IMR-90 (cell line): Measurements from ENCODE around the gene SLC38A5. TPM values are rescaled to one million over a fixed set of nuclear protein-coding genes. Genes with fewer than 3 reads are reported as not detected.

Experiments
- ATAC-seq: fragments of 200-7000 bp; cut with Tn5 transposase; 2 replicates; pipeline ENCODE4 v1.9.1; 2020; ENCODE audit warnings: low read depth, mild to moderate bottlenecking, moderate library complexity
- BruUV-seq: library from RNA; stranded (reverse); fragments of 400-500 nt; replicated peaks from 2 replicates; lab custom pipeline; 2021; lab: Mats Ljungman, UMichigan
- CTCF ChIA-PET: fragments of 300-600 bp; formaldehyde crosslinking; extraction: SDS; loops from one replicate; lab custom pipeline; 2021; ENCODE audit warnings: antibody characterized with exemption; lab: Yijun Ruan, JAX
- POLR2A ChIA-PET: fragments of 300-600 bp; sonication (Branson Sonifier 250); formaldehyde crosslinking; loops from one replicate; lab custom pipeline; 2022; ENCODE audit warnings: antibody characterized with exemption; ENCODE audit not compliant: unreplicated experiment; lab: Charles Lee
- DNase-seq: peaks from one replicate; pipeline ENCODE4 v3.0.0; 2013
- H2AFZ ChIP-seq: replicated peaks from 2 replicates; pipeline ENCODE3; 2013; ENCODE audit warnings: low read length, mild to moderate bottlenecking; ENCODE audit not compliant: poor library complexity
- H2AK5ac ChIP-seq: 2 replicates; pipeline ENCODE4 v1.6.1; 2013; ENCODE audit warnings: low read depth, low read length, inconsistent platforms
- H2AK9ac ChIP-seq: replicated peaks from 2 replicates; pipeline ENCODE3; 2013; ENCODE audit warnings: mild to moderate bottlenecking, low read depth, low read length, moderate library complexity; ENCODE audit not compliant: poor library complexity
- H2BK120ac ChIP-seq: 2 replicates; pipeline ENCODE4 v1.6.1; 2013; ENCODE audit warnings: low read depth, low read length, inconsistent platforms
- H2BK15ac ChIP-seq: 3 replicates; pipeline ENCODE4 v1.6.1; 2013; ENCODE audit warnings: low read depth, low read length, inconsistent platforms
- H2BK20ac ChIP-seq: 2 replicates; pipeline ENCODE4 v1.6.1; 2013; ENCODE audit warnings: low read depth, mild to moderate bottlenecking, inconsistent platforms, low read length, moderate library complexity
- H2BK5ac ChIP-seq: 2 replicates; pipeline ENCODE4 v1.6.1; 2013; ENCODE audit warnings: mild to moderate bottlenecking, low read depth, low read length, inconsistent platforms; ENCODE audit not compliant: poor library complexity, severe bottlenecking
- H3K14ac ChIP-seq: replicated peaks from 2 replicates; pipeline ENCODE4 v1.6.1; 2013; ENCODE audit warnings: low read depth, low read length, inconsistent platforms
- H3K18ac ChIP-seq: 2 replicates; pipeline ENCODE4 v1.6.1; 2013; ENCODE audit warnings: low read depth, low read length, control low read depth
- H3K23ac ChIP-seq: 2 replicates; pipeline ENCODE4 v1.6.1; 2013; ENCODE audit warnings: low read depth, low read length, inconsistent platforms
- H3K27ac ChIP-seq: 2 replicates; pipeline ENCODE4 v1.5.1; 2013; ENCODE audit warnings: mild to moderate bottlenecking, control low read depth, low read length; ENCODE audit not compliant: insufficient read depth
- H3K27me3 ChIP-seq: 2 replicates; pipeline ENCODE4 v1.6.1; 2013; ENCODE audit warnings: low read length; ENCODE audit not compliant: control insufficient read depth, insufficient read depth
- H3K36me3 ChIP-seq: 2 replicates; pipeline ENCODE4 v1.6.1; 2013; ENCODE audit warnings: low read length, mixed read lengths; ENCODE audit not compliant: control insufficient read depth, insufficient read depth
- H3K4ac ChIP-seq: 2 replicates; pipeline ENCODE4 v1.6.1; 2013; ENCODE audit warnings: low read depth, low read length, inconsistent platforms
- H3K4me1 ChIP-seq: 2 replicates; pipeline ENCODE4 v1.6.1; 2013; ENCODE audit warnings: low read length, mixed read lengths; ENCODE audit not compliant: control insufficient read depth, insufficient read depth
- H3K4me2 ChIP-seq: 2 replicates; pipeline ENCODE4 v1.6.1; 2013; ENCODE audit warnings: low read depth, mild to moderate bottlenecking, control low read depth, low read length, moderate library complexity
- H3K4me3 ChIP-seq: 2 replicates; pipeline ENCODE4 v1.5.1; 2013; ENCODE audit warnings: low read depth, mild to moderate bottlenecking, control low read depth, low read length, moderate library complexity; ENCODE audit not compliant: insufficient read depth
- H3K56ac ChIP-seq: 2 replicates; pipeline ENCODE4 v1.6.1; 2013; ENCODE audit warnings: low read length, inconsistent platforms; ENCODE audit not compliant: insufficient read depth; ENCODE audit errors: extremely low read depth
- H3K79me1 ChIP-seq, 2 experiments: 2 replicates each; pipeline ENCODE4 v1.6.1; 2013; ENCODE audit warnings: low read length in 2 of 2, inconsistent platforms in 1 of 2, low read depth in 1 of 2
- H3K9ac ChIP-seq: 2 replicates; pipeline ENCODE4 v1.6.1; 2013; ENCODE audit warnings: low read depth, low read length, control low read depth
- H3K9me1 ChIP-seq: 2 replicates; pipeline ENCODE4 v1.6.1; 2013; ENCODE audit warnings: low read length, inconsistent platforms; ENCODE audit not compliant: insufficient read depth
- H3K9me3 ChIP-seq: 2 replicates; pipeline ENCODE4 v1.6.1; 2013; ENCODE audit warnings: low read length; ENCODE audit not compliant: control insufficient read depth, insufficient read depth
- H4K20me1 ChIP-seq: 2 replicates; pipeline ENCODE4 v1.6.1; 2013; ENCODE audit warnings: low read length, inconsistent platforms; ENCODE audit not compliant: insufficient read depth
- H4K5ac ChIP-seq: 2 replicates; pipeline ENCODE4 v1.6.1; 2013; ENCODE audit warnings: mild to moderate bottlenecking, low read depth, low read length, control low read depth
- H4K8ac ChIP-seq, 2 experiments: 2 replicates each; pipeline ENCODE4 v1.6.1; 2013; ENCODE audit warnings: low read depth in 2 of 2, low read length in 2 of 2, control low read depth in 1 of 2, inconsistent platforms in 1 of 2
- H4K91ac ChIP-seq: 2 replicates; pipeline ENCODE4 v1.6.1; 2013; ENCODE audit warnings: low read depth, low read length, inconsistent platforms; ENCODE audit not compliant: insufficient read depth
- BHLHE40 ChIP-seq: fragments of 150-350 bp; IDR thresholded peaks from 2 replicates; pipeline ENCODE4 v1.6.1; 2016; ENCODE audit warnings: mild to moderate bottlenecking, low read depth, low read length
- CEBPB ChIP-seq: IDR thresholded peaks from 2 replicates; pipeline ENCODE4 v1.6.1; 2012; ENCODE audit warnings: low read depth, low read length, improper control_type of control experiment
- CHD1 ChIP-seq: IDR thresholded peaks from 2 replicates; pipeline ENCODE4 v1.6.1; 2012; ENCODE audit warnings: low read depth, low read length, improper control_type of control experiment
- FOS ChIP-seq: fragments of 150-350 bp; IDR thresholded peaks from 2 replicates; pipeline ENCODE4 v1.6.1; 2016; ENCODE audit warnings: low read depth, low read length
- MAZ ChIP-seq: IDR thresholded peaks from 2 replicates; pipeline ENCODE4 v1.6.1; 2012; ENCODE audit warnings: low read depth, mild to moderate bottlenecking, low read length, improper control_type of control experiment, moderate library complexity, borderline replicate concordance
- MXI1 ChIP-seq: IDR thresholded peaks from 2 replicates; pipeline ENCODE4 v1.6.1; 2012; ENCODE audit warnings: low read depth, mild to moderate bottlenecking, low read length, moderate library complexity, borderline replicate concordance
- NFE2L2 ChIP-seq: fragments of 150-350 bp; IDR thresholded peaks from 2 replicates; pipeline ENCODE4 v1.6.1; 2016; ENCODE audit warnings: low read depth, mild to moderate bottlenecking, low read length
- POLR2A ChIP-seq: IDR thresholded peaks from 2 replicates; pipeline ENCODE4 v1.6.1; 2012; ENCODE audit warnings: mild to moderate bottlenecking, low read depth, low read length
- RAD21 ChIP-seq: IDR thresholded peaks from 2 replicates; pipeline ENCODE4 v1.6.1; 2012; ENCODE audit warnings: low read length, improper control_type of control experiment
- RCOR1 ChIP-seq: IDR thresholded peaks from 2 replicates; pipeline ENCODE4 v1.6.1; 2012; ENCODE audit warnings: mild to moderate bottlenecking, low read length, improper control_type of control experiment; ENCODE audit not compliant: insufficient replicate concordance
- RFX5 ChIP-seq: IDR thresholded peaks from 2 replicates; pipeline ENCODE4 v1.8.0; 2012; ENCODE audit warnings: low read depth, mild to moderate bottlenecking, low read length, moderate library complexity
- SMC3 ChIP-seq: fragments of 150-350 bp; IDR thresholded peaks from 2 replicates; pipeline ENCODE4 v1.6.1; 2016; ENCODE audit warnings: low read depth, mild to moderate bottlenecking, antibody characterized with exemption, low read length, moderate library complexity
- WGBS, 2 experiments: methylation state at CpG; one replicate each; pipeline versions ENCODE4 v1.1.5 to v1.1.7; 2013; ENCODE audit warnings: missing lambda C conversion rate in 2 of 2; ENCODE audit not compliant: insufficient read length in 1 of 2; ENCODE audit errors: extremely low coverage in 2 of 2; 5-methylcytosine and 5-hydroxymethylcytosine counted together
- dilution Hi-C: fragments of 300-500 bp; cut with HindIII; formaldehyde crosslinking; loops from one replicate; pipeline ENCODE4 v1.14.3; 2018; ENCODE audit warnings: low sequenced_read_pairs; ENCODE audit not compliant: unreplicated experiment
- in situ Hi-C: fragments of 300-500 bp; cut with MboI; formaldehyde crosslinking; loops from 3 replicates; pipeline ENCODE4 v1.14.3; 2019; ENCODE audit warnings: low sequenced_read_pairs, inconsistent platforms, mixed read lengths
- intact Hi-C: fragments of 100-400 bp; cut with micrococcal nuclease; formaldehyde crosslinking; loops from 2 replicates; pipeline ENCODE4 v1.10.0; 2022
- polyA plus RNA-seq, 3 experiments: library from polyadenylated mRNA; depleted of rRNA; stranded (reverse); fragments of >200 nt; gene quantifications; 2 replicates each; pipeline ENCODE4 v1.2.3, GENCODE V29; 2012; ENCODE audit warnings: low replicate concordance in 1 of 3
- total RNA-seq: library from RNA; depleted of rRNA; stranded (reverse); fragments of >200 nt; gene quantifications from 2 replicates; pipeline ENCODE4 v1.2.3, GENCODE V29; 2012
- TF ChIP-seq, protein P1 (sequence below): fragments of 150-350 bp; IDR thresholded peaks from 2 replicates; pipeline ENCODE4 v1.6.1; 2016; ENCODE audit warnings: low read depth, mild to moderate bottlenecking, low read length, moderate library complexity, borderline replicate concordance
- TF ChIP-seq, protein P2 (sequence below): fragments of 150-350 bp; IDR thresholded peaks from 2 replicates; pipeline ENCODE4 v1.6.1; 2017; ENCODE audit warnings: mild to moderate bottlenecking, antibody characterized with exemption, low read length, low read depth
- TF ChIP-seq, protein P3 (sequence below): conservative IDR thresholded peaks from 2 replicates; pipeline ENCODE4 v1.5.1; 2012; ENCODE audit warnings: mild to moderate bottlenecking, low read depth, low read length, improper control_type of control experiment

The SLC38A5 gene
- total and polyA plus RNA-seq, 2 of the 4 experiments (the other 2 are of a cell fraction): 12.2 to 20.4 TPM

DNA sequence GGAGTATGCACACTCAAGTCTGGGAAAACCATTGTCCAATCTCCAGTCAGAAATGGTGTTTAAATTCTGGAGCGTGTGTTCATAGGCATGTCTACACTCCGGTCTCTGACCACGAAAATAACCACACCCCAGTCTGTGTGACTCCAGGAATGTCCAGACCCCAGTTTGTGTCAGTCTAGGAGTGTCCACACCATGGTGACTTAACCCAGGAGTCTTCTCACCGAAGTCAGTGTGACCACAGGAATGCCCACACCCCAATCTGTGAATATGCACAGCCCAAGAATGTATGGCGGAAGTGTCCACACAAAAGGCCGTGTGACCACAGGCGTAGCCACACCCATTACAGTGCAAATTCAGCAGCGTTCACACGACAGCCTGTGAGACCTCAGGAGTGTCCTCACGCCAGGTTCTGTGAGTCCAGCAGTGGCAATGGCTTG is 17.3 kb upstream of the SLC38A5 start:
- ChIA-PET POLR2A (no interaction called here), CTCF (interaction anchor here (0.6 kb wide), 1 partner anchor 19 kb away, joined by 4 read pairs; no protein-coding TSS in a partner anchor)
- Histone ChIP-seq H2AK5ac (peak overlapping the region; percentile 63; the same call in 1 of the 2 replicates), H3K23ac (no peak overlapping the region), H2BK15ac (peak overlapping the region; percentile 7; the same call in 1 of the 3 replicates), H2BK5ac (no peak overlapping the region), H4K8ac (peak overlapping the region in 1 of 2 experiments; percentile 54; a peak in 1 of 4 replicates), H2AK9ac (peak overlapping the region; percentile 76), H3K18ac (no peak overlapping the region), H3K9me1 (peaks cover 11% of the 10 kb centered on the region), H2BK120ac (peak overlapping the region; percentile 4; the same call in 1 of the 2 replicates), H3K4me3 (no peak overlapping the region), H3K36me3 (peaks cover 8% of the 10 kb centered on the region), H3K4me2 (no peak overlapping the region), H3K79me1 (no peaks in the 10 kb centered on the region), H3K9me3 (no peaks in the 10 kb centered on the region; the same call in 1 of the 2 replicates), H3K4ac (peak overlapping the region; percentile 58), H3K27me3 (no peaks in the 10 kb centered on the region), H2BK20ac (peak overlapping the region; percentile 0; the same call in 1 of the 2 replicates), H4K91ac (peak overlapping the region; percentile 31; the same call in 1 of the 2 replicates), H3K9ac (no peak overlapping the region), H3K56ac (no peak overlapping the region), H2AFZ (peak overlapping the region; percentile 61), H3K27ac (no peak overlapping the region), H3K14ac (peak overlapping the region; percentile 3; the same call in 1 of the 2 replicates), H4K5ac (no peak overlapping the region), H4K20me1 (no peaks in the 10 kb centered on the region), H3K4me1 (peaks cover 3% of the 10 kb centered on the region)
- no TSS peak for BruUV-seq
- intact Hi-C loops: no loop called here
- peak; percentile 89 for DNase-seq
- ATAC-seq: peak; percentile 51
- dilution Hi-C loops: no loop called here
- in situ Hi-C loops: no loop called here
- 47% methylated on average over 9 of the region's 10 CpGs; no CpG with 5 or more reads in 1 of the 2 experiments for WGBS, 2 experiments
- TF ChIP-seq, protein P1, sequence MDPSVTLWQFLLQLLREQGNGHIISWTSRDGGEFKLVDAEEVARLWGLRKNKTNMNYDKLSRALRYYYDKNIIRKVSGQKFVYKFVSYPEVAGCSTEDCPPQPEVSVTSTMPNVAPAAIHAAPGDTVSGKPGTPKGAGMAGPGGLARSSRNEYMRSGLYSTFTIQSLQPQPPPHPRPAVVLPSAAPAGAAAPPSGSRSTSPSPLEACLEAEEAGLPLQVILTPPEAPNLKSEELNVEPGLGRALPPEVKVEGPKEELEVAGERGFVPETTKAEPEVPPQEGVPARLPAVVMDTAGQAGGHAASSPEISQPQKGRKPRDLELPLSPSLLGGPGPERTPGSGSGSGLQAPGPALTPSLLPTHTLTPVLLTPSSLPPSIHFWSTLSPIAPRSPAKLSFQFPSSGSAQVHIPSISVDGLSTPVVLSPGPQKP: no peak
- no peak for TF ChIP-seq SMC3
- TF ChIP-seq, protein P2, sequence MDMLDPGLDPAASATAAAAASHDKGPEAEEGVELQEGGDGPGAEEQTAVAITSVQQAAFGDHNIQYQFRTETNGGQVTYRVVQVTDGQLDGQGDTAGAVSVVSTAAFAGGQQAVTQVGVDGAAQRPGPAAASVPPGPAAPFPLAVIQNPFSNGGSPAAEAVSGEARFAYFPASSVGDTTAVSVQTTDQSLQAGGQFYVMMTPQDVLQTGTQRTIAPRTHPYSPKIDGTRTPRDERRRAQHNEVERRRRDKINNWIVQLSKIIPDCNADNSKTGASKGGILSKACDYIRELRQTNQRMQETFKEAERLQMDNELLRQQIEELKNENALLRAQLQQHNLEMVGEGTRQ: 0 out of 2 replicates have a peak, but pooled peaks have one; percentile 31
- TF ChIP-seq RFX5: no peak
- peak; percentile 51; the same call in 1 of the 2 replicates for TF ChIP-seq NFE2L2
- TF ChIP-seq POLR2A: no peak
- no peak for TF ChIP-seq MXI1
- no peak for TF ChIP-seq CHD1
- 0 out of 2 replicates have a peak, but pooled peaks have one; percentile 20 for TF ChIP-seq CEBPB
- TF ChIP-seq RCOR1: no peak
- 0 out of 2 replicates have a peak, but pooled peaks have one; percentile 14 for TF ChIP-seq BHLHE40
- peak; percentile 38; the same call in 1 of the 2 replicates for TF ChIP-seq FOS
- no peak for TF ChIP-seq RAD21
- TF ChIP-seq MAZ: no peak
- TF ChIP-seq, protein P3, sequence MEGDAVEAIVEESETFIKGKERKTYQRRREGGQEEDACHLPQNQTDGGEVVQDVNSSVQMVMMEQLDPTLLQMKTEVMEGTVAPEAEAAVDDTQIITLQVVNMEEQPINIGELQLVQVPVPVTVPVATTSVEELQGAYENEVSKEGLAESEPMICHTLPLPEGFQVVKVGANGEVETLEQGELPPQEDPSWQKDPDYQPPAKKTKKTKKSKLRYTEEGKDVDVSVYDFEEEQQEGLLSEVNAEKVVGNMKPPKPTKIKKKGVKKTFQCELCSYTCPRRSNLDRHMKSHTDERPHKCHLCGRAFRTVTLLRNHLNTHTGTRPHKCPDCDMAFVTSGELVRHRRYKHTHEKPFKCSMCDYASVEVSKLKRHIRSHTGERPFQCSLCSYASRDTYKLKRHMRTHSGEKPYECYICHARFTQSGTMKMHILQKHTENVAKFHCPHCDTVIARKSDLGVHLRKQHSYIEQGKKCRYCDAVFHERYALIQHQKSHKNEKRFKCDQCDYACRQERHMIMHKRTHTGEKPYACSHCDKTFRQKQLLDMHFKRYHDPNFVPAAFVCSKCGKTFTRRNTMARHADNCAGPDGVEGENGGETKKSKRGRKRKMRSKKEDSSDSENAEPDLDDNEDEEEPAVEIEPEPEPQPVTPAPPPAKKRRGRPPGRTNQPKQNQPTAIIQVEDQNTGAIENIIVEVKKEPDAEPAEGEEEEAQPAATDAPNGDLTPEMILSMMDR: no peak
